ENCODE measurements around the gene MAP1A. TPM values are rescaled to one million over a fixed set of nuclear protein-coding genes. Genes with fewer than 3 reads are reported as not detected.

Gene MAP1A
- total and polyA plus RNA-seq, 4 experiments from 2014 or later, result 0.10 to 1.8 (median 0.34) TPM

DNA sequence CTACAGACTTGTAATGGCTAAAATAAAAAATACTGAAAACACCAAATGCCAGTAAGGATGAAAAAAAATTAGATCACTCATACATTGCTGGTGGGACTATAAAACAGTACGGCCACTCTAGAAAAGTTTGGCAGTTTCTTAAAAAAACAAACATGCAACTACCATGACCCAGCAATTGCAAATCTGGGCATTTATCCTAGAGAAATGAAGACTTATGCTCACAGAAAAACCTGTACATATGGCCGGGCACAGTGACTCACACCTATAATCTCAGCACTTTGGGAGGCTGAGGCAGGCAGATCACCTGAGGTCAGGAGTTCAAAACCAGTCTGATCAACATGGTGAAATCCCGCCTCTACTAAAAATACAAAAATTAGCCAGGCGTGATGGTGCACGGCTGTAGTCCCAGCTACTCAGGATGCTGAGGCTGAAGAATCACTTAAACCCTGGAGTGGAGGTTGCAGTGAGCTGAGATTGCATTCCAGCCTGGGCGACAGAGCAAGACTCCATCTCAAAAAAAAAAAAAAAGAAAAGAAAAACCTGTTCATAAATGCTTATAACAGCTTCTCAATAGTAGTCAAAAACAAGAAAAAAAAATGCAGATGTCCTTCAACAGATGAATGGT is 30.0 kb upstream of the MAP1A start:
- Histone ChIP-seq H3K9me3 (ENCODE audit: control insufficient read depth in 1 of 2, low read length in 2 of 2) (no peaks in the 10 kb centered on the region), H3K4me3 (ENCODE audit: low read length in 2 of 2) (no peak overlapping the region), H3K27me3 (ENCODE audit: insufficient read depth, low read length) (no peaks in the 10 kb centered on the region), H3K27ac (ENCODE audit: low read depth, low read length) (no peak overlapping the region), H3K4me1 (ENCODE audit: insufficient read depth, low read length) (peaks cover 17% of the 10 kb centered on the region), H3K36me3 (ENCODE audit: insufficient read depth, low read length) (no peaks in the 10 kb centered on the region)
- ChIA-PET POLR2A (ENCODE audit: partially characterized antibody) (no interaction called here), CTCF (ENCODE audit: partially characterized antibody) (interaction anchor here (14.6 kb wide), 1 partner anchor 25 kb away, joined by 252 read pairs; no protein-coding TSS in a partner anchor)
- no peaks in the 10 kb centered on the region for H3K27me3 Mint-ChIP-seq
- intact Hi-C loops (cut with micrococcal nuclease), result no loop called here
- H3K4me3 Mint-ChIP-seq, result no peak overlapping the region
- peaks cover 19 to 39% (median 29%) of the 10 kb centered on the region in 4 donors for H3K4me1 Mint-ChIP-seq
- H3K36me3 Mint-ChIP-seq, result peaks cover 16 to 36% of the 10 kb centered on the region in 2 donors
- no peaks in the 10 kb centered on the region for H3K9me3 Mint-ChIP-seq
- H3K27ac Mint-ChIP-seq, result peak overlapping the region in 1 of 7 donors; percentile 66
- no peak for DNase-seq

GRCh38 chr15:43488790-43489189 is 28.6 kb upstream of the MAP1A start:
- no peak for DNase-seq
- ChIA-PET POLR2A (ENCODE audit: partially characterized antibody) (interaction anchor here (1.5 to 1.7 kb wide), 2 partner anchors 22 to 26 kb away, joined by 7 to 14 read pairs; no protein-coding TSS in a partner anchor), CTCF (ENCODE audit: partially characterized antibody) (interaction anchor here (14.6 kb wide), 1 partner anchor 24 kb away, joined by 252 read pairs; no protein-coding TSS in a partner anchor)
- H3K27ac Mint-ChIP-seq, result peak overlapping the region in 5 of 7 donors; percentile 3 to 61 (median 18)
- Histone ChIP-seq H3K4me1 (ENCODE audit: insufficient read depth, low read length) (peaks cover 27% of the 10 kb centered on the region), H3K4me3 (ENCODE audit: low read length in 2 of 2) (no peak overlapping the region), H3K9me3 (ENCODE audit: control insufficient read depth in 1 of 2, low read length in 2 of 2) (no peaks in the 10 kb centered on the region), H3K27ac (ENCODE audit: low read depth, low read length) (no peak overlapping the region), H3K36me3 (ENCODE audit: insufficient read depth, low read length) (no peaks in the 10 kb centered on the region), H3K27me3 (ENCODE audit: insufficient read depth, low read length) (no peaks in the 10 kb centered on the region)
- intact Hi-C loops (cut with micrococcal nuclease), result no loop called here
- no peak overlapping the region for H3K4me3 Mint-ChIP-seq
- H3K9me3 Mint-ChIP-seq, result no peaks in the 10 kb centered on the region
- no peaks in the 10 kb centered on the region for H3K27me3 Mint-ChIP-seq
- H3K4me1 Mint-ChIP-seq, result peaks cover 31 to 42% (median 35%) of the 10 kb centered on the region in 4 donors
- peaks cover 16 to 38% of the 10 kb centered on the region in 2 donors for H3K36me3 Mint-ChIP-seq

GRCh38 chr15:43489191-43489590 is 28.2 kb upstream of the MAP1A start:
- peaks cover 32 to 41% (median 33%) of the 10 kb centered on the region in 4 donors for H3K4me1 Mint-ChIP-seq
- no peaks in the 10 kb centered on the region for H3K36me3 ChIP-seq (ENCODE audit: insufficient read depth, low read length)
- POLR2A ChIA-PET (ENCODE audit: partially characterized antibody), result interaction anchor here (1.5 to 1.7 kb wide), 2 partner anchors 21 to 26 kb away, joined by 7 to 14 read pairs; no protein-coding TSS in a partner anchor

GRCh38 chr15:43492266-43492665 is 25.1 kb upstream of the MAP1A start:
- Histone ChIP-seq H3K36me3 (ENCODE audit: insufficient read depth, low read length) (no peaks in the 10 kb centered on the region), H3K27me3 (ENCODE audit: insufficient read depth, low read length) (no peaks in the 10 kb centered on the region), H3K4me3 (ENCODE audit: low read length in 2 of 2) (peak overlapping the region; percentile 74 to 90), H3K4me1 (ENCODE audit: insufficient read depth, low read length) (peaks cover 27% of the 10 kb centered on the region), H3K27ac (ENCODE audit: low read depth, low read length) (peak overlapping the region; percentile 93), H3K9me3 (ENCODE audit: control insufficient read depth in 1 of 2, low read length in 2 of 2) (no peaks in the 10 kb centered on the region)
- no peaks in the 10 kb centered on the region for H3K9me3 Mint-ChIP-seq
- ChIA-PET CTCF (ENCODE audit: partially characterized antibody) (interaction anchor here (0.8 to 14.6 kb wide), 3 partner anchors 8 to 20 kb away, joined by 3 to 252 read pairs (median 4); no protein-coding TSS in a partner anchor), POLR2A (ENCODE audit: partially characterized antibody) (interaction anchor here (0.9 to 5.5 kb wide), 5 partner anchors 8 to 31 kb away, joined by 3 to 97 read pairs (median 5); no protein-coding TSS in a partner anchor)
- intact Hi-C loops (cut with micrococcal nuclease), result no loop called here
- H3K4me3 Mint-ChIP-seq, result peak overlapping the region; percentile 94 to 99 (median 97)
- no peaks in the 10 kb centered on the region for H3K27me3 Mint-ChIP-seq
- no peak for DNase-seq
- peaks cover 12 to 29% of the 10 kb centered on the region in 2 donors for H3K36me3 Mint-ChIP-seq
- peak overlapping the region; percentile 92 to 100 (median 98) for H3K27ac Mint-ChIP-seq
- H3K4me1 Mint-ChIP-seq, result peaks cover 29 to 38% (median 32%) of the 10 kb centered on the region in 4 donors

More at GRCh38 chr15:43489191-43489590, 28.2 kb upstream of the MAP1A start:
- peaks cover 27% of the 10 kb centered on the region for H3K4me1 ChIP-seq (ENCODE audit: insufficient read depth, low read length)
- no peaks in the 10 kb centered on the region for H3K27me3 Mint-ChIP-seq
- H3K9me3 Mint-ChIP-seq, result no peaks in the 10 kb centered on the region
- peak in 1 of 5 donors; percentile 17 for DNase-seq
- H3K4me3 ChIP-seq (ENCODE audit: low read length in 2 of 2), result no peak overlapping the region
- intact Hi-C loops (cut with micrococcal nuclease), result no loop called here
- no peak overlapping the region for H3K27ac ChIP-seq (ENCODE audit: low read depth, low read length)
- CTCF ChIA-PET (ENCODE audit: partially characterized antibody), result interaction anchor here (1.0 to 14.6 kb wide), 2 partner anchors 13 to 24 kb away, joined by 3 to 252 read pairs; no protein-coding TSS in a partner anchor
- H3K4me3 Mint-ChIP-seq, result no peak overlapping the region
- peak overlapping the region in 5 of 7 donors; percentile 1 to 61 (median 18) for H3K27ac Mint-ChIP-seq
- no peaks in the 10 kb centered on the region for H3K27me3 ChIP-seq (ENCODE audit: insufficient read depth, low read length)
- no peaks in the 10 kb centered on the region for H3K9me3 ChIP-seq (ENCODE audit: control insufficient read depth in 1 of 2, low read length in 2 of 2)
- H3K36me3 Mint-ChIP-seq, result peaks cover 16 to 38% of the 10 kb centered on the region in 2 donors

DNA sequence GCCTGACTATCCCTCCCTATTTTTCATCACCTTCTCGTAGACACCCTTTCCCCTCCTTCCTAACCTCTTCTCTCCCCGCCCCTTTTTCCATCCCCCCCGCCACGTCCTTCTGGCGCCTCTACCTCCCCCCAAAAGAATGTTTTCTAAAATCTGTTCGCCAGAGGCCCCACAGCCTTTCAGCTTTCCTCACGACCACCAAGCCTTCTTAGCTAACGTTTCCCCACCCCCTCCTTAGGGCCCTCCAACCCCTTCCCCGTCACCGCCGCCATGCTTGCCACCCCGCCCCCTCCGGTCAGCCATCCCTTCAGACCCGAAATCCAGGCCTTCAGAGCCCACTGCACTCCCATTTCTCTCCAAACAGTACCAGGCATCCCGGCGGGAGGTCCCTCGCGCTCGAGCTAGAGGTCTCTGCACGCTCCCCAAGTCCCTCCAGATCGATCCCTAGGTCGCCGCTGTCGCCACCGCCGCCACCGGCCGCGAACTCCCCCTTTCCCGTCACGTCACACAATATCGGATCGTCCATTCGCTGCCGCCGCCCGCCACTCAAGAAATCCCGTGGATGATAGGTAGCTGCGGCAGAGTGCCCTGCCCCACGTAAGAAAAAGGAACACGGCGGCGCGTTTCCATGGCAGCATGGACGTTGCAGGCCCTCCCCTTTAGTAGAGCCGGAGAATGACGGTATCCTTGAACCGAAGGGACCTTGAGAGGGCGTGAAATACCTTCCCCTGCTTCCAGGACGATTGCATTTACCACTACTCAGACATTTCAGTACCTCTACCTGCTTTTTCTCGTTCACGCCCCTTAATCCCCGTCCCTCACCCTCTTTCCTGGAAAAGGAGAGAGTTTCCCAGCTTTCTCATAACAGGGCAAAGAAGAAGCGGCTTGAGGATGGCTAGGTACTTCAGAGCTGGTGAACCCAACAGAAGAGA is 24.5 kb upstream of the MAP1A start, which contains the start of gene TP53BP1:
Gene TP53BP1, minus strand, starts transcription at position 484 of the 929 bp plus-strand sequence. Its CDS starts 113 bp downstream, at position 371.
- Mint-ChIP-seq H3K36me3 (peaks cover 12 to 29% of the 10 kb centered on the region in 2 donors), H3K27me3 (no peaks in the 10 kb centered on the region), H3K27ac (peak within 1 kb of the TSS; percentile 92 to 100 (median 98)), H3K4me3 (peak within 1 kb of the TSS; percentile 94 to 99 (median 97)), H3K4me1 (peaks cover 29 to 38% (median 32%) of the 10 kb centered on the region in 4 donors), H3K9me3 (no peaks in the 10 kb centered on the region)
- ChIA-PET CTCF (ENCODE audit: partially characterized antibody) (interaction anchor here (0.7 to 14.6 kb wide), 4 partner anchors 9 to 53 kb away, joined by 3 to 252 read pairs (median 4); no protein-coding TSS in a partner anchor), POLR2A (ENCODE audit: partially characterized antibody) (interaction anchor here (0.9 to 5.5 kb wide), 5 partner anchors 8 to 30 kb away, joined by 3 to 97 read pairs (median 5); no protein-coding TSS in a partner anchor)
- peaks cover 27% of the 10 kb centered on the region for H3K4me1 ChIP-seq (ENCODE audit: insufficient read depth, low read length)
- peak within 1 kb of the TSS; percentile 74 to 90 for H3K4me3 ChIP-seq (ENCODE audit: low read length in 2 of 2)
- H3K27me3 ChIP-seq (ENCODE audit: insufficient read depth, low read length), result no peaks in the 10 kb centered on the region
- H3K27ac ChIP-seq (ENCODE audit: low read depth, low read length), result peak within 1 kb of the TSS; percentile 93
- no peaks in the 10 kb centered on the region for H3K9me3 ChIP-seq (ENCODE audit: control insufficient read depth in 1 of 2, low read length in 2 of 2)
- intact Hi-C loops (cut with micrococcal nuclease), result loop anchor here (1.0 kb wide), 1 partner anchor 17 kb away; no protein-coding TSS in a partner anchor
- peak; percentile 92 to 98 (median 94) for DNase-seq
- no peaks in the 10 kb centered on the region for H3K36me3 ChIP-seq (ENCODE audit: insufficient read depth, low read length)

DNA sequence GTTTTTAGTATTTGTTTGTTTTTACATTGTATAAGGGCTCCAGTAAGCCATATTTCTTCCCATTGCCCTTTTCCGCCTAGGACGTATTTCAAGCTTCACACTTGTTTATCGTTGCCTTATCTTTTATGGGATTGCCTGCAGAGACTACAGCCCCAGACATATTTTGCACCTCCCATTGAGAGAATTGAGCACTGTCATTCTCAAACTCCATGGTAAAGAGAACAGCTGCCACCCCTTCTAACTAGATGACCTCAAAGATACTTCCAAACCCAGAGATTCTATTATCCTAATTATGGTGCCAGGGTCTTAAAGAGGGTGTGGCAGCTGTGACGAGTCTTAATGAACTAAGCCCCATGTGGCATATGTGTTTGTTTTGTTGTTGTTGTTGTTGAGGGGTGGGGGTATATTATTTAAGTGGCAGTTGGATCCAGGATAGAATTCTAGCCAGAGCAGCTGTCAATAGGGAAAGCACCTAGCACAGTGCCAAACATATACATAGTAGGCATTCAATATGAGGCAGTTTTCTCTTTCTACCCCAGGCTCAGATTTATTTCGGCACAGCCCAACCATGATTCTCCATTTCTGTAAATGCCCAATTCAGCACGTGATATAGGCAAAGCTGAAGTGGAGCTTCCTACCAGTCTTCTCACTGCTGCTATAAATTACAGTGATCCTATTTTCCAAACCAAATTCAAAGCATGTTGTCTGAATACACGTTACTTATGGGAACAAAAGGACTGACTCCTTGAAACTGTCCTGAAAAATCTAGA is 23.5 kb upstream of the MAP1A start:
- H3K27ac Mint-ChIP-seq, result peak overlapping the region; percentile 92 to 100 (median 98)
- no peaks in the 10 kb centered on the region for H3K9me3 Mint-ChIP-seq
- H3K4me3 ChIP-seq (ENCODE audit: low read length in 2 of 2), result peak overlapping the region; percentile 54 to 90
- peaks cover 25 to 31% (median 29%) of the 10 kb centered on the region in 4 donors for H3K4me1 Mint-ChIP-seq
- peak overlapping the region; percentile 94 to 99 (median 97) for H3K4me3 Mint-ChIP-seq
- no peaks in the 10 kb centered on the region for H3K36me3 ChIP-seq (ENCODE audit: insufficient read depth, low read length)
- no peaks in the 10 kb centered on the region for H3K27me3 ChIP-seq (ENCODE audit: insufficient read depth, low read length)
- H3K4me1 ChIP-seq (ENCODE audit: insufficient read depth, low read length), result peaks cover 25% of the 10 kb centered on the region
- H3K27ac ChIP-seq (ENCODE audit: low read depth, low read length), result peak overlapping the region; percentile 93
- DNase-seq, result no peak
- ChIA-PET CTCF (ENCODE audit: partially characterized antibody) (interaction anchor here (0.7 to 14.6 kb wide), 4 partner anchors 12 to 118 kb away, joined by 3 to 252 read pairs (median 3); no protein-coding TSS in a partner anchor), POLR2A (ENCODE audit: partially characterized antibody) (interaction anchor here (1.2 to 5.5 kb wide), 4 partner anchors 10 to 29 kb away, joined by 3 to 97 read pairs (median 5); no protein-coding TSS in a partner anchor)
- intact Hi-C loops (cut with micrococcal nuclease), result loop anchor here (1.0 kb wide), 1 partner anchor 16 kb away; no protein-coding TSS in a partner anchor
- no peaks in the 10 kb centered on the region for H3K27me3 Mint-ChIP-seq
- peaks cover 7 to 25% of the 10 kb centered on the region in 2 donors for H3K36me3 Mint-ChIP-seq
- H3K9me3 ChIP-seq (ENCODE audit: control insufficient read depth in 1 of 2, low read length in 2 of 2), result no peaks in the 10 kb centered on the region
